ENCODE results near the gene SKAP1. TPM values are rescaled to one million over a fixed set of nuclear protein-coding genes. Genes with fewer than 3 reads are reported as not detected.

The SKAP1 gene
- total RNA-seq, 1 donor from 2014 or later: 5.1 TPM

- Histone ChIP-seq H3K4me3 (no peak overlapping the region), H3K9me3 (no peaks in the 10 kb centered on the region), H3K27me3 (no peaks in the 10 kb centered on the region), H3K4me1 (no peaks in the 10 kb centered on the region), H3K27ac (no peak overlapping the region), H3K36me3 (peaks cover 69% of the 10 kb centered on the region)
- DNase-seq (no peak), ATAC-seq (no peak)
- intact Hi-C loops (cut with DNase I): no loop called here
- no peak for TF ChIP-seq CTCF (IDR thresholded peaks at IDR 0.05)
Observed at GRCh38 chr17:48121923-48122664, 307.9 kb downstream of the SKAP1 start.

- peak overlapping the region; percentile 36 for H3K27ac ChIP-seq
- no peak for TF ChIP-seq CTCF (IDR thresholded peaks at IDR 0.05)
- peaks cover 41% of the 10 kb centered on the region for H3K36me3 ChIP-seq
- H3K9me3 ChIP-seq: no peaks in the 10 kb centered on the region
- H3K4me3 ChIP-seq: no peak overlapping the region
- intact Hi-C loops (cut with DNase I): no loop called here
- ATAC-seq: peak; percentile 66
- H3K27me3 ChIP-seq: no peaks in the 10 kb centered on the region
- H3K4me1 ChIP-seq: peaks cover 14% of the 10 kb centered on the region
- DNase-seq: no peak
Observed at GRCh38 chr17:48113201-48113676, 316.8 kb downstream of the SKAP1 start.

- intact Hi-C loops (cut with DNase I): no loop called here
- Histone ChIP-seq H3K27ac (no peak overlapping the region), H3K27me3 (no peaks in the 10 kb centered on the region), H3K9me3 (no peaks in the 10 kb centered on the region), H3K36me3 (peaks cover 30% of the 10 kb centered on the region), H3K4me1 (peaks cover 16% of the 10 kb centered on the region), H3K4me3 (no peak overlapping the region)
- no peak for ATAC-seq
- no peak for DNase-seq
- TF ChIP-seq CTCF (IDR thresholded peaks at IDR 0.05): no peak
Observed at GRCh38 chr17:48111937-48112241, 318.1 kb downstream of the SKAP1 start.

GRCh38 chr17:48110761-48111160 lies 319.3 kb downstream of the SKAP1 start:
- no peak for ATAC-seq
- intact Hi-C loops (cut with DNase I): no loop called here
- DNase-seq: no peak
- peaks cover 19% of the 10 kb centered on the region for H3K36me3 ChIP-seq
- no peaks in the 10 kb centered on the region for H3K27me3 ChIP-seq
- no peak overlapping the region for H3K27ac ChIP-seq
- peaks cover 21% of the 10 kb centered on the region for H3K4me1 ChIP-seq
- no peaks in the 10 kb centered on the region for H3K9me3 ChIP-seq
- H3K4me3 ChIP-seq: no peak overlapping the region
- TF ChIP-seq CTCF (IDR thresholded peaks at IDR 0.05): no peak

- H3K9me3 ChIP-seq: no peaks in the 10 kb centered on the region
- intact Hi-C loops (cut with DNase I): no loop called here
- H3K36me3 ChIP-seq: peaks cover 3% of the 10 kb centered on the region
- H3K27me3 ChIP-seq: no peaks in the 10 kb centered on the region
- H3K4me1 ChIP-seq: peaks cover 21% of the 10 kb centered on the region
- ATAC-seq (peak; percentile 97), DNase-seq (peak; percentile 97)
- no peak for TF ChIP-seq CTCF (IDR thresholded peaks at IDR 0.05)
- peak within 1 kb of the TSS; percentile 92 for H3K4me3 ChIP-seq
- peak within 1 kb of the TSS; percentile 95 for H3K27ac ChIP-seq
Observed at GRCh38 chr17:48107137-48108055, 322.6 kb downstream of the SKAP1 start, which contains the start of gene SNX11. Gene SNX11 (plus strand): TSS chr17:48107766. CDS start chr17:48112044, 4,278 bp downstream.
